ENCODE data around the gene HAUS3.
"Not testable (repeated sequence)": the region's sequence is repeated elsewhere in the genome, so short reads cannot be mapped to it uniquely, and the experiment has no call there.

Gene HAUS3

DNA sequence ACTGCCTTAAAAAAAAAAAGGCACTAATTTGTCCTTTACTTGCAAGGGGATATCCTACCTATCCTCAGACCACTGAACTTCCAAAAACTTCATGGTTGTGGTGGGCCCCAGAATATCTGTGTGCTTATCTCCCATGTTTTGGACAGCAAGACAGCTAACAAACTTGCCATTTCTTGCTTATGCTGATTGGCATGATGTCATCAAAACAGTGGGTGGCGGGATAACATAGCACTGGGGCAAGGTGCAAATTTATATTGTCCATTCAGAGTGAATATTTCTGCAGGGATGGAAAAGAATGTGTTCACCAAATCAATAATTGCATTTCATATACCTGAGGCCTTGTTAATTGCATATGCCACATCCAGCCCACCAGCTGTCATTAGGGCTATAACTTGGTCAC is 23.5 kb downstream of the HAUS3 start:
- DNase-seq = no peak

DNA sequence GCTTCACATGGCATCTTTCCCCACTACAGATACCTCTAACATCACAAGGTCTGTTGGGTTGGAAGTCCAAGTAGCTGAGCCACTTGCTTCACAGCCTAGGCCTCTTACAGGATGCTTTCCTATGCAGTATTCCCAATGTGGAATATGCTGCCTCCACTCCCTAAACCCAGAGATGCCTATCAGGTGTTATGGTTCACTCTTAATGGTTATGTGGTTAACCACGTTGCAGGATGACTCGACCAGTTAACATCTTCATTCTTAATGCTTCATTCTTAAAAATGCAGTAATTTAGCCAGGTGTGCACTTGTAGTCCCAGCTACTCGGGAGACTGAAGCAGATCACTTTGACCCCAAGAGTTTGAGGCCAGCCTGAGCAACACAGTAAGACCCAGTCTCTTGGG is 24.2 kb downstream of the HAUS3 start:
- DNase-seq = no peak

- DNase-seq = no peak
Measured at GRCh38 chr4:2212831-2213230, 29.1 kb downstream of the HAUS3 start.

GRCh38 chr4:2202789-2203188 is 39.1 kb downstream of the HAUS3 start:
- DNase-seq = not testable (repeated sequence)

- no peak for DNase-seq
Measured at GRCh38 chr4:2194496-2194895, 47.4 kb downstream of the HAUS3 start.

DNA sequence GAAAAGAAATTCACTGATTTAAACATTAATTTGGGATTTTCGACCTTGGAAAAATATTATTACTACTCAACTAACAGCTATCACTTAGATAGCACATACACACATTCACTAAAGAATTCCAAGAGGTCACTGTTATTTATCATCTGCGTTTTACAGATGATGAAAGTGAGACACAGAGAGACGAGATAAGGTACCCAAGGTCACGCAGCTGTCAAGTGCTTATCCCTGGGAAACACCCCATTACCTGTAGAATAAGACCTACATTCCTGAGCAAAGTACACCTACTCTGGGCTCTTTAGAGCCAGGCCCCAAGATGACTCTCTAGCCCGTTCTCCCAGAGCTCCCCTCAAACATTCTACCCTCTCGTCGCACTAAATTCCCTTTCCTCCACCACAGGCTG is 48.6 kb downstream of the HAUS3 start:
- no peak for DNase-seq

GRCh38 chr4:2186865-2187172 is 55.1 kb downstream of the HAUS3 start:
- DNase-seq = no peak

DNA sequence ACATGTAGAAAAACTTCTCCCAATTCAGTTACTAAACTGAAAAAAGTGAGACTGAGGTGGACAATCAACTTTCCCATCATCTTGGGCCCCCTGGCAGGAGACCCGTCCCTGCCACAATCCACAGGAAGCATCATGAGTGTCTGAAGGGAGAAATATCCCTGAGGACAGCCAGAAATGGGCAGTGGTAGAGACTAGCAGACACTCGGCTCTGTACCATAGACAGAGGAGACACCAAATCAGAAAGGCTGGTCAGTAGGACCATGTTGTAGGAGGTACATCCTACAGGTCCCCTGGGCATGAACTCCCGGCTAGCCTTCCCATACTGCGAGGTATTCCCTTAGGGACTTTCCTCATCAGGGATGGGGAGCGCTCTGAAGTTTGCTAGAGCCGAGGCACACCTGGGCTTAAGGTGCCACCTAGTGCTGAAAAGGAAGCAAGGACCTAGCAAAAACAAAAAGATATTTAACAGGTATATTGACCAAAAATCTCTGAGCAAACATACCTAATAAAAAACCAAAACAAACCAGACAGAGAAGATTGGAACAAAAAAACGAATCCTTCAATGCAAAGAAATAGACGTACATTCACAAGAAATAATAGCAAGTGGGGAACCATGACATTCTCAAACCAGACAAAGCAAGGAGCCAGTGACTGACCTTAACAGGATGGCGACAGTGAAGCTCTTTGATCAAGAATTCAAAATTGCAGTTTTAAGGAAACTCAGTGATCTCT is 55.6 kb downstream of the HAUS3 start:
- no peak for DNase-seq

DNA sequence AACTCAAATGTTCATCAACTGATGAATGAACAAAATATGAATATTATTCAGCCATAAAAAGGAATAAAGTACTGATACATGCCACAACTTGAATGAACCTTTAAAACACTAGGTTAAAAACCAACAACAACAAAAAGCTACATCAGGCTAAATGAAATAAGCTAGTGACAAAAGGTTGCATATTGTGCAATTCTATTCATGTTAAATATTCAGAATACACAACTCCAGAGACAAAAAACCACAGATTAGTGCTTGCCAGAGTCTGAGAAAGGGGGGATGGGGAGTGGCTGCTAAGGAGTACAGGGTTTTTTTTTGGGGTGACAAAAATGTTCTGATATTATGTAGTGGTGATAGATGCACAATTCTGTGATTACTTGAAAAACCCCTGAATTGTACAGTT is 58.5 kb downstream of the HAUS3 start:
- DNase-seq = no peak

- no peak for DNase-seq
Measured at GRCh38 chr4:2182994-2183393, 58.9 kb downstream of the HAUS3 start.

DNA sequence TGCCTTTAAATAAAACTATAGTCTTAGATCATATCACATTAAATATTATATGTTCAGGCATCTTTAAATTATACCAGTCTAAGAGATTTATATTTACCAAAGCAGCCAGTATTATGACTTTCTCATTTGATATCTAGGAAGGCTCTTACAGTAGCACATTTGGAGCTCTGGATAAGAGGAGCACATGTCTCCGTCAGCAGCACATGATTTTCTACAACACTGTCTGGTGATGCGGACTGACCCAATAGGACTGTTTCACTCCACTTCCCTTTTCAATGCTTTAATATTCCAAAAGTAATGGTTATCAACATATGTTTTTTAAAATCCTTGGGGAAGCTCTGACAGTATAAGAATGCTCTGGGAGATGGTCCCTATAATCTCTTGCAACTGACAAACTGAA is 61.5 kb downstream of the HAUS3 start:
- DNase-seq = no peak

GRCh38 chr4:2179717-2180116 is 62.2 kb downstream of the HAUS3 start:
- DNase-seq = no peak

DNA sequence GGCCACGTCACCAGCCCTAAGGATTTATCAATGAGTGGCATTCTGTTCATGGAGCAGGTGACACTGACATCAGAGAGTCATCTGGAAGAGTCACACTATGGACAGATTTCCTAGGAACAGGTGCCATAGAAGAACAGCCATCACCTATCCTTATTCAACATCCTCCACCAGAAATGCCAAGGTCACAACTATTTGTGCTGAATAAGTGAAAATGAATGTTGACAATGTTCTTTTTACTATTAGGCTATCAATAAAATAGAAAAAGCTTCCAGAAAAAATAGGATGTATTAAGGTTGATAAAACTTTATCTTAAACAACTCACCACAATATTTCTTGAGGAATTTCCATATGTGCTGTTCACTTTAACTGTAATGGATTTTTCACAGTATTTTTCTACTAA is 62.9 kb downstream of the HAUS3 start:
- DNase-seq = no peak

Measured in activated effector memory CD4-positive, alpha-beta T cell treated with Interleukin-2 at 50 U/mL for 16 hours (primary cell).